K562 (cell line): ENCODE data around the gene GLRX. TPM values are rescaled to one million over a fixed set of nuclear protein-coding genes. Genes with fewer than 3 reads are reported as not detected.

Source experiments
- ATAC-seq: fragments of 200-7000 bp; cut with Tn5 transposase; 3 replicates; pipeline ENCODE4 v1.9.1; 2020; ENCODE audit warnings: moderate library complexity
- BruUV-seq: library from RNA; stranded (reverse); fragments of 400-500 nt; replicated peaks from 2 replicates; lab custom pipeline; 2021; lab: Mats Ljungman, UMichigan
- CTCF ChIA-PET: fragments of 300-600 bp; formaldehyde crosslinking; extraction: SDS; loops from one replicate; lab custom pipeline; 2021; ENCODE audit warnings: low intra/inter-chr PET ratio; lab: Yijun Ruan, JAX
- POLR2A ChIA-PET: fragments of 300-600, 350-650 bp; sonication (Branson Sonifier 250); formaldehyde crosslinking; extraction: SDS; loops from one replicate; lab custom pipeline; 2021; ENCODE audit warnings: antibody characterized with exemption, inconsistent platforms; lab: Yijun Ruan, JAX
- DNase-seq, 4 experiments: peaks; one replicate each; pipeline versions ENCODE4 v3.0.0 to v3.0.0-alpha.2; 2011 to 2018; ENCODE audit warnings: low spot score in 3 of 4, mixed read lengths in 3 of 4; ENCODE audit errors: extremely low read depth in 1 of 4
- FAIRE-seq: peaks from 2 replicates; lab custom pipeline; 2011; peaks lifted over from hg19 to GRCh38; lab: Jason Lieb, UNC
- H2AFZ ChIP-seq: 2 replicates; pipeline ENCODE4 v1.6.0; 2011; ENCODE audit warnings: low read depth, low read length, control low read depth, inconsistent platforms
- H3K27ac ChIP-seq: fragments of 200-600 bp; 3 replicates; pipeline ENCODE4 v1.8.0; 2011; ENCODE audit warnings: low read depth, mild to moderate bottlenecking, control low read depth, inconsistent platforms, low read length, moderate library complexity, mixed read lengths; ENCODE audit errors: extremely low read depth
- H3K27me3 ChIP-seq, 2 experiments: fragments of 300-600 bp in 1 of 2; 2 replicates in 1 of 2; 3 replicates in 1 of 2; pipeline versions ENCODE4 v1.6.0 to v1.8.0; 2011; ENCODE audit warnings: inconsistent platforms in 2 of 2, low read length in 2 of 2, mild to moderate bottlenecking in 1 of 2, mixed read lengths in 1 of 2, moderate library complexity in 1 of 2; ENCODE audit not compliant: control insufficient read depth in 2 of 2, insufficient read depth in 2 of 2
- H3K36me3 ChIP-seq: fragments of 300-600 bp; 3 replicates; pipeline ENCODE4 v1.8.0; 2011; ENCODE audit warnings: mild to moderate bottlenecking, low read length, inconsistent platforms; ENCODE audit not compliant: control insufficient read depth, insufficient read depth
- H3K4me1 ChIP-seq, 2 experiments: fragments of 200-600 bp in 1 of 2; replicated peaks in 1 of 2; 2 replicates in 1 of 2; 3 replicates in 1 of 2; pipeline versions ENCODE4 v1.5.1 to v1.8.0; 2011; ENCODE audit warnings: inconsistent platforms in 2 of 2, low read length in 2 of 2, mild to moderate bottlenecking in 1 of 2, mixed read lengths in 1 of 2, moderate library complexity in 1 of 2; ENCODE audit not compliant: control insufficient read depth in 2 of 2, insufficient read depth in 2 of 2
- H3K4me2 ChIP-seq: 2 replicates; pipeline ENCODE4 v1.6.1; 2011; ENCODE audit warnings: low read length, control low read depth, inconsistent platforms, mixed read lengths; ENCODE audit not compliant: insufficient read depth
- H3K4me3 ChIP-seq: fragments of 200-600 bp; sonication (generic), shearing (Covaris generic); 2 replicates; pipeline ENCODE4 v1.5.1; 2016; ENCODE audit warnings: control low read depth, inconsistent platforms
- H3K79me2 ChIP-seq: fragments of 200-600 bp; 3 replicates; pipeline ENCODE4 v1.8.0; 2011; ENCODE audit warnings: low read length, inconsistent platforms; ENCODE audit not compliant: control insufficient read depth, insufficient read depth
- H3K9ac ChIP-seq, 2 experiments: 2 replicates each; pipeline versions ENCODE4 v1.6.0 to v1.6.1; 2011; ENCODE audit warnings: low read depth in 2 of 2, low read length in 2 of 2, control low read depth in 1 of 2, inconsistent platforms in 1 of 2, mild to moderate bottlenecking in 1 of 2, mixed read lengths in 1 of 2; ENCODE audit not compliant: insufficient read depth in 1 of 2
- H3K9me1 ChIP-seq: one replicate; pipeline ENCODE4 v1.6.0; 2011; ENCODE audit warnings: inconsistent platforms, mild to moderate bottlenecking, low read length, moderate library complexity; ENCODE audit not compliant: control insufficient read depth, insufficient read depth
- H3K9me3 ChIP-seq: replicated peaks from 2 replicates; pipeline ENCODE4 v1.5.1; 2011; ENCODE audit warnings: low read depth, low read length, inconsistent platforms; ENCODE audit not compliant: control insufficient read depth, insufficient read depth
- H4K20me1 ChIP-seq: replicated peaks from 2 replicates; pipeline ENCODE4 v1.6.1; 2011; ENCODE audit warnings: low read length, inconsistent platforms, mixed read lengths; ENCODE audit not compliant: control insufficient read depth, insufficient read depth
- ETV1 ChIP-seq: fragments of 450-650 bp; conservative IDR thresholded peaks from 2 replicates; pipeline ENCODE4 v1.6.1; 2016; ENCODE audit warnings: missing genetic modification characterization, control low read depth, low read depth, missing compliant biosample characterization
- FOSL1 ChIP-seq: fragments of 200-800 bp; sonication (Bioruptor generic); conservative IDR thresholded peaks from 2 replicates; pipeline ENCODE4 v1.6.1; 2016; ENCODE audit warnings: missing genetic modification characterization, missing compliant biosample characterization
- POLR2A ChIP-seq: fragments of 450-650 bp; conservative IDR thresholded peaks from 2 replicates; pipeline ENCODE4 v1.6.1; 2016
- WGBS: fragments of 100-300 bp; shearing (Covaris generic); methylation state at CpG from one replicate; pipeline ENCODE4 v1.1.6; 2016; ENCODE audit warnings: low coverage, mixed read lengths; ENCODE audit not compliant: insufficient coverage; ENCODE audit errors: missing lambda C conversion rate; 5-methylcytosine and 5-hydroxymethylcytosine counted together
- in situ Hi-C: fragments of 300-500 bp; cut with MboI; formaldehyde crosslinking; loops from 4 replicates; pipeline ENCODE4 v1.15.0; 2018; ENCODE audit warnings: inconsistent platforms, mixed read lengths
- intact Hi-C: fragments of 100-400 bp; cut with micrococcal nuclease; formaldehyde crosslinking; loops from 2 replicates; pipeline ENCODE4 v1.14.2; 2022
- polyA plus RNA-seq, 8 experiments: library from polyadenylated mRNA; depleted of rRNA in 4 of 8; stranded (reverse) in 5 of 8; unstranded in 3 of 8; fragments of >200 nt; fragmentation: Nextera tagmentation in 2 of 8; fragmentation: Illumina TruSeq in 1 of 8; extraction: Ambion mirVana in 2 of 8; extraction: Trizol in 1 of 8; gene quantifications; 2 replicates each; pipeline versions ENCODE4 v1.2.1 to v1.2.3, GENCODE V29; 2011 to 2014; ENCODE audit warnings: inconsistent platforms in 1 of 8, missing spikeins in 1 of 8
- total RNA-seq, 7 experiments: library from RNA; depleted of rRNA in 6 of 7; stranded (reverse); fragments of >200 nt in 6 of 7; fragmentation: Illumina TruSeq in 2 of 7; extraction: Trizol in 2 of 7; gene quantifications; 2 replicates each; pipeline versions ENCODE4 v1.2.1 to v1.2.3, GENCODE V29; 2011 to 2021; ENCODE audit warnings: low replicate concordance in 1 of 7
- TF ChIP-seq, protein P1 (sequence below), 2 experiments: IDR thresholded peaks in 1 of 2; conservative IDR thresholded peaks in 1 of 2; 2 replicates each; pipeline ENCODE4 v1.6.1; 2016; ENCODE audit warnings: low read depth in 2 of 2, mild to moderate bottlenecking in 1 of 2, missing compliant biosample characterization in 1 of 2, missing genetic modification characterization in 1 of 2, moderate library complexity in 1 of 2

GLRX gene
- total and polyA plus RNA-seq, 9 of the 15 experiments (the other 6 are each of a cell fraction or from before 2014, with no cell fraction given), result 2.3 to 11.2 (median 4.6) TPM

DNA sequence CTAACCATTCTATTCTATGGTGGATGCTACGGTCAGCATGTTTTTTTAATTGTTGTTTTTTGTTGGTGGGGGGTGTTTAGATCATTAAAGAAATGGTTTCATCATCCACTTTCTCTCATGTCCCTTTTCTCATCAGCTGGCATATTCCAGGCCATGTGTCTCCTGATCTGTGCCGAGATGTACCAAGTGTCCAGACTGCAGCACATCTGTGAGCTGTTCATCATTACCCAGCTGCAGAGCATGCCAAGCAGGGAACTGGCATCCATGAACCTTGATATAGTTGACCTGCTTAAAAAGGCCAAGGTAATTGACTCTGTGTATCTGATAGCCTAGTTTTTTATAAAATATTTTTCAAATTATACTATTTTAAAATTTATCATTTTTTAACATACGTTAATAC is 38.9 kb downstream of the GLRX start:
- Histone ChIP-seq H3K79me2 (peaks cover 2% of the 10 kb centered on the region; the same call in 1 of the 3 replicates), H3K36me3 (peaks cover 91% of the 10 kb centered on the region), H4K20me1 (no peaks in the 10 kb centered on the region), H3K27ac (no peak overlapping the region), H3K4me2 (no peak overlapping the region), H3K27me3 (no peaks in the 10 kb centered on the region), H3K4me1 (no peaks in the 10 kb centered on the region; a peak in 1 of 5 replicates), H3K9ac (no peak overlapping the region), H3K9me1 (no peaks in the 10 kb centered on the region), H3K9me3 (no peaks in the 10 kb centered on the region), H2AFZ (no peak overlapping the region), H3K4me3 (no peak overlapping the region)
- CTCF ChIA-PET, result no interaction called here
- no TSS peak for BruUV-seq
- no peak for FAIRE-seq
- POLR2A ChIA-PET, result interaction anchor here (1.2 kb wide), 1 partner anchor 8 kb away, joined by 3 read pairs; no protein-coding TSS in a partner anchor
- no peak for DNase-seq
- intact Hi-C loops (loop anchor here (5.0 to 10.0 kb wide), 2 partner anchors 499 to 554 kb away; partner anchors contain the start of gene MCTP1), in situ Hi-C loops (no loop called here)
- 100% methylated on average over 3 of the region's 3 CpGs for WGBS
- TF ChIP-seq FOSL1 (tag) (no peak), POLR2A (0 out of 2 replicates have a peak, but pooled peaks have one; percentile 25), ETV1 (no peak)
- TF ChIP-seq, protein P1, sequence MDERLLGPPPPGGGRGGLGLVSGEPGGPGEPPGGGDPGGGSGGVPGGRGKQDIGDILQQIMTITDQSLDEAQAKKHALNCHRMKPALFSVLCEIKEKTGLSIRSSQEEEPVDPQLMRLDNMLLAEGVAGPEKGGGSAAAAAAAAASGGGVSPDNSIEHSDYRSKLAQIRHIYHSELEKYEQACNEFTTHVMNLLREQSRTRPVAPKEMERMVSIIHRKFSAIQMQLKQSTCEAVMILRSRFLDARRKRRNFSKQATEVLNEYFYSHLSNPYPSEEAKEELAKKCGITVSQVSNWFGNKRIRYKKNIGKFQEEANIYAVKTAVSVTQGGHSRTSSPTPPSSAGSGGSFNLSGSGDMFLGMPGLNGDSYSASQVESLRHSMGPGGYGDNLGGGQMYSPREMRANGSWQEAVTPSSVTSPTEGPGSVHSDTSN (CRISPR knock-in tag; IDR thresholded peaks at IDR 0.05; ENCODE audit: low read depth), result no peak
- TF ChIP-seq, protein P1 (tag; conservative IDR thresholded peaks at IDR 0.05; ENCODE audit: low read depth), result no peak
- ATAC-seq, result no peak
